ENCODE results near the gene SMOC2.

The SMOC2 gene

GRCh38 chr6:168555618-168556273 lies 114.8 kb downstream of the SMOC2 start:
- H3K27me3 ChIP-seq (ENCODE audit: insufficient read depth, low read length, poor library complexity), result no peaks in the 10 kb centered on the region
- no peak for DNase-seq
- H3K27ac ChIP-seq (ENCODE audit: low read depth, low read length), result no peak overlapping the region
- no peaks in the 10 kb centered on the region for H3K79me1 ChIP-seq (ENCODE audit: low read length)
- no peaks in the 10 kb centered on the region for H3K79me2 ChIP-seq (ENCODE audit: control insufficient read depth, insufficient read depth, low read length)
- no peak overlapping the region for H3K4me2 ChIP-seq (ENCODE audit: low read length)
- H3K36me3 ChIP-seq (ENCODE audit: control insufficient read depth, insufficient read depth, low read length), result no peaks in the 10 kb centered on the region
- no peak overlapping the region for H3K18ac ChIP-seq (ENCODE audit: low read length)
- no peaks in the 10 kb centered on the region for H3K4me1 ChIP-seq (ENCODE audit: control insufficient read depth, low read depth, low read length)
- H2BK15ac ChIP-seq (replicated peaks; ENCODE audit: low read depth), result no peak overlapping the region
- no peak overlapping the region for H4K5ac ChIP-seq (ENCODE audit: low read length)
- no peak overlapping the region for H3K4me3 ChIP-seq (ENCODE audit: low read length)
- no peak overlapping the region for H3K56ac ChIP-seq (ENCODE audit: low read length)
- H3K4ac ChIP-seq (ENCODE audit: low read depth, low read length), result no peak overlapping the region
- H2AK5ac ChIP-seq (ENCODE audit: low read length), result no peak overlapping the region
- no peak overlapping the region for H3K9ac ChIP-seq (ENCODE audit: low read length)
- H2BK5ac ChIP-seq (ENCODE audit: low read length), result no peak overlapping the region
- WGBS (ENCODE audit: extremely low coverage, insufficient coverage, low lambda C conversion rate), result no CpG with 5 or more reads among the region's 41 CpGs
- H3K23ac ChIP-seq (ENCODE audit: low read length), result no peak overlapping the region
- H4K8ac ChIP-seq (ENCODE audit: low read depth, low read length), result no peak overlapping the region
- H2BK120ac ChIP-seq (ENCODE audit: low read depth, low read length), result no peak overlapping the region

- no peak overlapping the region for H4K8ac ChIP-seq (ENCODE audit: low read depth, low read length)
- no peak overlapping the region for H2BK15ac ChIP-seq (replicated peaks; ENCODE audit: low read depth)
- no peak overlapping the region for H3K4me3 ChIP-seq (ENCODE audit: low read length)
- no peak overlapping the region for H3K9ac ChIP-seq (ENCODE audit: low read length)
- no peaks in the 10 kb centered on the region for H3K27me3 ChIP-seq (ENCODE audit: insufficient read depth, low read length, poor library complexity)
- H3K79me2 ChIP-seq (ENCODE audit: control insufficient read depth, insufficient read depth, low read length), result no peaks in the 10 kb centered on the region
- no peak overlapping the region for H3K4me2 ChIP-seq (ENCODE audit: low read length)
- no peak overlapping the region for H3K27ac ChIP-seq (ENCODE audit: low read depth, low read length)
- DNase-seq, result no peak
- H3K79me1 ChIP-seq (ENCODE audit: low read length), result no peaks in the 10 kb centered on the region
- no peak overlapping the region for H3K56ac ChIP-seq (ENCODE audit: low read length)
- no peak overlapping the region for H3K18ac ChIP-seq (ENCODE audit: low read length)
- no peaks in the 10 kb centered on the region for H3K36me3 ChIP-seq (ENCODE audit: control insufficient read depth, insufficient read depth, low read length)
- H2AK5ac ChIP-seq (ENCODE audit: low read length), result no peak overlapping the region
- no peak overlapping the region for H2BK120ac ChIP-seq (ENCODE audit: low read depth, low read length)
- no peak overlapping the region for H2BK5ac ChIP-seq (ENCODE audit: low read length)
- H3K23ac ChIP-seq (ENCODE audit: low read length), result no peak overlapping the region
- H4K5ac ChIP-seq (ENCODE audit: low read length), result no peak overlapping the region
- no peaks in the 10 kb centered on the region for H3K4me1 ChIP-seq (ENCODE audit: control insufficient read depth, low read depth, low read length)
- WGBS (ENCODE audit: extremely low coverage, insufficient coverage, low lambda C conversion rate), result no CpG with 5 or more reads among the region's 8 CpGs
- H3K4ac ChIP-seq (ENCODE audit: low read depth, low read length), result no peak overlapping the region
These were observed 116.5 kb downstream of the SMOC2 start for GRCh38 chr6:168557512-168557911.

GRCh38 chr6:168558686-168559085 lies 117.7 kb downstream of the SMOC2 start:
- no peak overlapping the region for H3K27ac ChIP-seq (ENCODE audit: low read depth, low read length)
- H3K27me3 ChIP-seq (ENCODE audit: insufficient read depth, low read length, poor library complexity), result no peaks in the 10 kb centered on the region
- H3K4me2 ChIP-seq (ENCODE audit: low read length), result no peak overlapping the region
- no peak overlapping the region for H3K9ac ChIP-seq (ENCODE audit: low read length)
- no peaks in the 10 kb centered on the region for H3K79me2 ChIP-seq (ENCODE audit: control insufficient read depth, insufficient read depth, low read length)
- no peak for DNase-seq
- no peak overlapping the region for H2BK5ac ChIP-seq (ENCODE audit: low read length)
- no peak overlapping the region for H2AK5ac ChIP-seq (ENCODE audit: low read length)
- H3K79me1 ChIP-seq (ENCODE audit: low read length), result no peaks in the 10 kb centered on the region
- H3K4me1 ChIP-seq (ENCODE audit: control insufficient read depth, low read depth, low read length), result no peaks in the 10 kb centered on the region
- no peak overlapping the region for H3K4ac ChIP-seq (ENCODE audit: low read depth, low read length)
- no peak overlapping the region for H3K56ac ChIP-seq (ENCODE audit: low read length)
- no peak overlapping the region for H4K8ac ChIP-seq (ENCODE audit: low read depth, low read length)
- H2BK15ac ChIP-seq (replicated peaks; ENCODE audit: low read depth), result no peak overlapping the region
- no peak overlapping the region for H3K23ac ChIP-seq (ENCODE audit: low read length)
- no peak overlapping the region for H3K4me3 ChIP-seq (ENCODE audit: low read length)
- no CpG with 5 or more reads among the region's 20 CpGs for WGBS (ENCODE audit: extremely low coverage, insufficient coverage, low lambda C conversion rate)
- H2BK120ac ChIP-seq (ENCODE audit: low read depth, low read length), result no peak overlapping the region
- no peaks in the 10 kb centered on the region for H3K36me3 ChIP-seq (ENCODE audit: control insufficient read depth, insufficient read depth, low read length)
- H3K18ac ChIP-seq (ENCODE audit: low read length), result no peak overlapping the region
- no peak overlapping the region for H4K5ac ChIP-seq (ENCODE audit: low read length)

GRCh38 chr6:168559574-168560098 lies 118.7 kb downstream of the SMOC2 start:
- Histone ChIP-seq H3K36me3 (ENCODE audit: control insufficient read depth, insufficient read depth, low read length) (no peaks in the 10 kb centered on the region), H3K56ac (ENCODE audit: low read length) (no peak overlapping the region), H3K4ac (ENCODE audit: low read depth, low read length) (no peak overlapping the region), H3K9ac (ENCODE audit: low read length) (no peak overlapping the region), H3K23ac (ENCODE audit: low read length) (no peak overlapping the region), H3K4me1 (ENCODE audit: control insufficient read depth, low read depth, low read length) (no peaks in the 10 kb centered on the region), H2BK5ac (ENCODE audit: low read length) (no peak overlapping the region), H3K4me3 (ENCODE audit: low read length) (no peak overlapping the region), H2BK120ac (ENCODE audit: low read depth, low read length) (no peak overlapping the region), H3K27ac (ENCODE audit: low read depth, low read length) (no peak overlapping the region), H4K8ac (ENCODE audit: low read depth, low read length) (no peak overlapping the region), H3K18ac (ENCODE audit: low read length) (no peak overlapping the region), H3K79me1 (ENCODE audit: low read length) (no peaks in the 10 kb centered on the region), H2AK5ac (ENCODE audit: low read length) (no peak overlapping the region), H3K4me2 (ENCODE audit: low read length) (no peak overlapping the region), H2BK15ac (replicated peaks; ENCODE audit: low read depth) (no peak overlapping the region), H3K27me3 (ENCODE audit: insufficient read depth, low read length, poor library complexity) (no peaks in the 10 kb centered on the region), H4K5ac (ENCODE audit: low read length) (no peak overlapping the region), H3K79me2 (ENCODE audit: control insufficient read depth, insufficient read depth, low read length) (no peaks in the 10 kb centered on the region)
- WGBS (ENCODE audit: extremely low coverage, insufficient coverage, low lambda C conversion rate), result no CpG with 5 or more reads among the region's 6 CpGs
- no peak for DNase-seq

- H2BK5ac ChIP-seq (ENCODE audit: low read length), result no peak overlapping the region
These were observed 119.1 kb downstream of the SMOC2 start for GRCh38 chr6:168560126-168560525.

More at GRCh38 chr6:168560126-168560525, 119.1 kb downstream of the SMOC2 start:
- no peaks in the 10 kb centered on the region for H3K36me3 ChIP-seq (ENCODE audit: control insufficient read depth, insufficient read depth, low read length)
- no peaks in the 10 kb centered on the region for H3K4me1 ChIP-seq (ENCODE audit: control insufficient read depth, low read depth, low read length)
- H3K79me2 ChIP-seq (ENCODE audit: control insufficient read depth, insufficient read depth, low read length), result no peaks in the 10 kb centered on the region
- no CpG with 5 or more reads among the region's 6 CpGs for WGBS (ENCODE audit: extremely low coverage, insufficient coverage, low lambda C conversion rate)
- no peak overlapping the region for H4K8ac ChIP-seq (ENCODE audit: low read depth, low read length)
- no peak overlapping the region for H4K5ac ChIP-seq (ENCODE audit: low read length)
- no peak overlapping the region for H3K4me3 ChIP-seq (ENCODE audit: low read length)
- no peak overlapping the region for H3K9ac ChIP-seq (ENCODE audit: low read length)
- no peak overlapping the region for H3K27ac ChIP-seq (ENCODE audit: low read depth, low read length)
- H3K27me3 ChIP-seq (ENCODE audit: insufficient read depth, low read length, poor library complexity), result no peaks in the 10 kb centered on the region
- no peak overlapping the region for H3K56ac ChIP-seq (ENCODE audit: low read length)
- no peak overlapping the region for H2BK15ac ChIP-seq (replicated peaks; ENCODE audit: low read depth)
- no peak overlapping the region for H3K4me2 ChIP-seq (ENCODE audit: low read length)
- H3K4ac ChIP-seq (ENCODE audit: low read depth, low read length), result no peak overlapping the region
- H3K18ac ChIP-seq (ENCODE audit: low read length), result no peak overlapping the region
- no peaks in the 10 kb centered on the region for H3K79me1 ChIP-seq (ENCODE audit: low read length)
- no peak for DNase-seq
- no peak overlapping the region for H2AK5ac ChIP-seq (ENCODE audit: low read length)
- no peak overlapping the region for H2BK120ac ChIP-seq (ENCODE audit: low read depth, low read length)
- H3K23ac ChIP-seq (ENCODE audit: low read length), result no peak overlapping the region

Data from mesendoderm (in vitro differentiated cells).